Hematopoietic multipotent progenitor cell treated with erythropoietin and hydrocortisone succinate and interleukin-3 and kit ligand, for 8 days (in vitro differentiated cells): Measurements from ENCODE around the gene WNT3A.
A peak's percentile ranks its signal among the peaks of the same experiment; 100 is the strongest.

Experiments used
- DNase-seq: peaks from one replicate; pipeline ENCODE4 v3.0.0-alpha.2; 2015

WNT3A gene

DNA sequence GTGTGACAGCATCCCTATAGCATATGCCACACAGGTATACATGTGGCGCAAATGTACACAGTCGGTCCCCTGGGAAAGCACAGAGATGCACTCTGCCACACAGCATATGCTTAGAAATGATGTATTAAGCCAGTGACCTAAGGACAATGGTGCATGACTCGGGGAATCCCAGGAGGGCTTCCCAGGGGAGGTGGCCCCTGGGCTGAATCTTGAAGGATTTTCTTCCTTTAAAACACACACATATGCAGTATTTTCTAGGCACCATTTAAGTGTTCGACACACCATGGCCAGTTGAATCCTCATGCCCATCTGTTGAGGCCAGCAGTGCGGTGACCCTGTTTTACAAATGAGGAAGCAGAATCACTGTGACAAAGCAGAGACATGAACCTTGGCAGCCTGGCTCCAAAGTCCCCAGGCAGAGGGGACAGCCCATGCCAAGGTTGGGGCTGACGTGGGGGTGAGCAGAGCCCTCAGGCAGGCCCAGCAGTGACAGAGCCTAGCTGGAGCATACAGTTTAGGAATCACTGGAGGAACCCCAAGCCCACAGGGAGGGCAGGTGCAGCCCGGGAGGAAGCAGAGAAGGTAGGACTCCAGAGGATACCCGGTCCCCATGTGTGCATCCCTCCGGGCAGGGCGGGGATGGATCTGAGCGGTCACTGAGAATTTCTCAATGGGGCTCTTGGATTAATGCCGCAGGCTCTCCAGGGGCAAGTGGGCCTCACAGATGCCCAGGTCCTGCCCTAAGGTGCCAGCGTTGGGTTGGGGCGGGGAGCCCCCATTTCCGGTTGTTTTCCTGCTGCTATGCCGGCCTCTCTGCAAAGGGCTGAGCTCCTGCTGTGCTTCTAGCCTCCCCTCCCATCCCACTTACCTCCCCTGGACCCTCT lies 28.4 kb downstream of the WNT3A start:
- no peak for DNase-seq

DNA sequence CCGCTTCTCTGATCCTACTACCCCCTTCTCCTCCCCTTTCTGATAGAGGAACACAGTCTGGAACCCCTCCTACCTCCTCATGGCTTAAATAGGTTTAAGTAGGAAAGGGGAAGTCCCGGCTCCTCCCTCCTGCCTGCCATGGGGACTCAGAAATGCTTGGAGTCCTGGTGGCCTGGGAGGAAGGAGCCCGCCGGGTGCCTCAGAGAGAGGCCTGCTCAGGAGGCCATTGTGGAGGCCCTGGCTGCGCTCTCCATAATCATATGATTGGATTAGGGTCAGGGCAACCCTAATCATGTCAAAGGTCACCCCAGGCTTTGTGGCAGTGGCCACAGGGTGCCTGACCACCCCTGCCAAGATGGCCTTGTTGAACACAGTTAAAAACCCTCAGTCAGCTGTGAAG lies 29.0 kb downstream of the WNT3A start:
- DNase-seq = no peak

DNA sequence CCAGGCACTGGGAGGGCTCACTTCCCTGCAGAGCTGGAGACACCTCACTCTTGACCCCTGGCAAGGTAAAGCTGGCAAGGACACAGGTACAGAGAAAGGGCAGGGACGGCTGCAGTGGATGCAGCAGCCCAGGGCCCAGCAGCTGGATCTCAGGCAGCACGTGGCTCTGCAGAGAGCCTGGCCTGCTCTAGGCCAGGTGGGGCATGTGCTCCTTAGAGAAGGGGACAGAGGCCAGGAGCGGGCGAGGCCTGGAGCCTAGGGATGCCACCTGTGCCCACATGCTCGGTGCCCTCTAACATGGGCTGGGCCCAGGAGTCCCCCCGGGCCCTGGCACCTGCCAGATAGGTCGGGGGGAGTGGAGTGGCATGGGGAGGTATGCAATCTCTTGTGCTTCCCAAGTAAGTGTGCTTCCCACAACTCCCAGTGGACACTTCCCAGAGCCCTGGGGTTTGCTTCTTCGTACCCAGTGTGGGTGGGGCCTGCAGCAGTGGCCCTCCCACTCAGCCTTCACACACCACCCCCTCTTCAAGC lies 30.0 kb downstream of the WNT3A start:
- no peak for DNase-seq

DNA sequence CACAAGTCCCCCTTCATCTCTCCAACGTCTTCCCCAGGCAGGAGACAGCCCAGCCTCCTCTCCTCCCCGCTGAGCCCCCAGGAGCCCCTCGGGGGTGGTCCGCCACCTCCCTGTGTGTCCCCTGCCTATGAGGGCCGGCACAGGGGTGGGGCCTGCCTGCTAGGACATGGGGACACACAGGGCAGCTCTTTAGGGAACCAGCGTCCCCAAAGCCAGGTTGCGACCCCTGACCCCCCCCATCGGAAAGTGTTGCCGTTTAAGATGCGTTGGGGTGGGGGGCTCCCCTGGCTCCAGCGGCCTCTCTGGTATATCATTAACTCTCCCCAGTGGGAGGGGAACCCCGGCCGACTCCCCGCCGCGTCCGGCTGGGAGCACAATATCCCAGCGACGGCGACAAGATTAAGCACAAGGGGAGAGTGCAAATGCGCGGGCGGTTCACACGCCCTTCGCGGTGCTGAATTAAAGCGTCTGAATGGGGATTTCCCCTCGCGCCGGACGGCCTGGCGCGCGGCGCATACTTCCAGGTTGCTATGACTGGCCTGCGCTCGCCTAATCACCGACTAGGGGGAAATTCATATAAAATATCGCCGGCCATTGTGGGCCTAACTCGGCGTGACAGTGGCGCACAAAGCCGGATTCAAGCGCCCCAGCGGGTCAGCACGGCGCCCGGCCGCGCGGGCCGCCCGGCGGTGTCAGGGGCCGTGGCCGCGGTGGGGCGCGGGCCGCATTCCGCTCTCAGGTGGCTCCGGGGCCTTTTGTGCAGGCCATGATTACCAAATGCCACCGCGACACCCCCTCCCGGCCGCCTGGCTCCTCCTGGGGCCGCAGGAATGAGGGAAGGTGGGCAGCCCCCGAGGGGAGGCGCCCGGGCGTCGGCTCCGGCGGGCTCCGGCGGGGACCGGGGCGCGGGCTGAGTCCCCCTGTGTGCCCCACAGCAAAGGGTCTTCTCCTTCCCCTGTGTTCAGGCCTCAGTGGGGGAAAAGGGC lies 30.9 kb downstream of the WNT3A start:
- DNase-seq = peak; percentile 7

DNA sequence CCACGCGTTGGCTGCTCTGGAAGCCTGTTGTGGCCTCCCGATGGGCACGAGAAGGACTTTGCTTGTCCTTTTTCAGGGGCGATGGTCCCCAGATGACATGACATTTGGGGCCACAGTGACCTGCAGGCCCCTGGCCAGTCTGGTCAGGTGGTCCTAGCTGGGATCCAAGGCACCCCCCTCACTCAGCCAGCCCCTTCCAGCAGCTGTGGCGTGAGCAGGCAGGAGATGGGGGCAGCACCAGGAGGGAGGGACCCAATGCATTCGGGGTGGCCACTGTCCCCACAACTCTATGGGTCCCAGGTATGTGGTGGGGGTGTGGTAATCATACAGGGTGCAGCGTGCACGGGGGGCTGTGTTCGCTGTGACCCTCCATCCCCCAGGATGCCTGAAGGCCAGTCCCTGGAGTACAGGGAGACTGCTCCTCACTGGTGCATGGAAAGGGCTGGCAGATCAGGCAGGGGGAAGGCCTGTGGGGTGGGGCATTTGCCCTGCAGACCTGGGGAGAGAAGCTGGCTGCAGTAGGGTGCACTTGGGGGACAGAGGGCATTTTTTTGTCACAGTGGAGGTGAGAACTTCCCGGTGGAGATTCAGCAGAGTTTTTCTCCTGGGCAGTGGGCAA lies 31.7 kb downstream of the WNT3A start:
- no peak for DNase-seq

DNA sequence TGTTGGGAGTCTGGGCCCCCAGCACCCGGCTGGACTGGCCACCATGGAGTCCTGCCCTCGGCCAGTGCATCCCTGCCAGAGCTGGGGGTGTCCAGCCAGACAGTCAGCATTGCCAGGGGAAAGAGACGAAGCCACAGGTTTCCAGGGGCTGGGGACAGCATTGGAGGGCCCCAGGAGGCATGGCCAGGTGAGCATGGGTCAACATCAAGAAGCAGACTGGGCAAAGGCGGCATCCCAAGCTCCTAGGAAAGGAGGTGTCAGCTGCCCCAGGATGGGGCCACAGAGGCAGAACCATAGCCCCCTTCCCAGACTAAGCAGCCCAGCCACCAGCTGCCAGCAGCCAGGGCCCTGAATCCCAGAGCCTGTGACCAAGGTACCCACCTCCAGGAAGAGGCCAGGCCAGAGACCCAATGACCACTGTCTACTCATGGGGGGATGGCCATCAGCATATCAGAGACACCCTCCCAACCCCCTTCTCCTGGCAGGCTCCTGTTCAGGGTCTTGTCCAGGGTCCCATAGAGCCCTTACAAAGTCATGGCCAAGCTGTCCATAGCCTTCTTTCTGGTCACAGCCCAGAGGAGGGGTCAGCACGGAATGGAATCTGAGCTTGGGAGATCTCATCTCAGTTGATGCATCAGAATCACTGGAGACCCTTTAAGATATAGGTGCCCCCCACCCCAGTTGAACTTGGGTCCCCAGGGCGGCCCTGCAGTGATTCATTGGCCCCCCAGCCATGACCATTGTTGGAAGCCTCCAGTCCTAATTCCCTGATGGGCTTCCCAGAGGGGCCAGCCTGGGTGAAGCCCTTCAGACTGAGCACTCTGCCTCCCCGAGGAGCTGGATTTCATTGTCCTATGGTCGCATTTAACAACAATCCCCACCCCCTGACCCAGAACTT lies 32.5 kb downstream of the WNT3A start:
- no peak for DNase-seq

DNA sequence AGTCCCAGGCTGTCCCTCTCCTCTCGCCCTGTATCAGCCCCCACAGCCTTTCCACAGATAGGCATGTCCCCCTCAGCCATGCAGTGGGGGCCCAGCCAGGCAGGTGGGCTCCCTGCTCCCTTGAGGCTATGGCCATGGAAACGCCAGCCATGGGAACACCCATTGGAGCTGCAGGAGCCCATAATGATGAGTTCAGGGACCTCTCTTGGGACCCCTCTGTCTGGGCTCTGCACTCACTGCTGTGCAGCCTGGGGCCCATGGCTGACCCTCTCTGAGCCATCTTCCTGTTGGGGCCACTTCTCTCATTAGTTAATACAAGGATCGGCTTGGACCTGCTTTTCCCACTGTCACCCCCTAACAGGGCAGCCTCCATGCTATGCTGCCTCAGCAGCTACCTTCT lies 33.2 kb downstream of the WNT3A start:
- no peak for DNase-seq

DNA sequence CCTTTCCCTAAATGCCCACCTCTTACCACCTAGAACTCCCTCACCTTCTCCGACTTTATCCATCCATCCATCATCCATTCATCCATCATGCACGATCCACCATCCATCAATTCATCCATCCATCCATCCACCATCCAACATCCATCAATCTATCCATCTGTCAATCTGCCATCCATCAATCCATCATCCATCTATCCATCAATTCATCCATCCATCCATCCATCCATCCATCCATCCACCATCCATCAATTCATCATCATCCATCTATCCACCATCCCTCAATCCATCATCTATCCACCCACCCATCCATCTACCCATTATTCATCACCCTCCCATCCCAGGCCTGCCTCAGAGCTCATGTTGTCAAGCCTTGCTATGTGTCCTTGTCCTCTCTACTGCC lies 34.5 kb downstream of the WNT3A start:
- DNase-seq = no peak

DNA sequence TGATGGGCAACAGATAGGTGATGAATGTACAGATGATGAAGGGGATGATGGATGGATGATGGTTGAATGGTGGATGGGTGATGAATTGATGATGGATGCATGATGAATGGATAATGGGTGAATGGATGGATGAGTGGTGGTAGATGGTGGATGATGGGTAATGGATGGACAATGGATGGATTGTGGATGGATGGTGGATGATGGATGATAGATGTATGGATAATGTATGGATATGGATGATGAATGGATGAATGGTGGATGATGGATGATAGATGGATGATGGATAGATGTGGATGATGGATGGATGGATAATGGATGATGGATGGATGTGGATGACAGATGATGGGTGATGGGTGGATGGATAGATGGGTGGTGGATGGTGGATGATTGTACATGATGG lies 35.7 kb downstream of the WNT3A start:
- no peak for DNase-seq

DNA sequence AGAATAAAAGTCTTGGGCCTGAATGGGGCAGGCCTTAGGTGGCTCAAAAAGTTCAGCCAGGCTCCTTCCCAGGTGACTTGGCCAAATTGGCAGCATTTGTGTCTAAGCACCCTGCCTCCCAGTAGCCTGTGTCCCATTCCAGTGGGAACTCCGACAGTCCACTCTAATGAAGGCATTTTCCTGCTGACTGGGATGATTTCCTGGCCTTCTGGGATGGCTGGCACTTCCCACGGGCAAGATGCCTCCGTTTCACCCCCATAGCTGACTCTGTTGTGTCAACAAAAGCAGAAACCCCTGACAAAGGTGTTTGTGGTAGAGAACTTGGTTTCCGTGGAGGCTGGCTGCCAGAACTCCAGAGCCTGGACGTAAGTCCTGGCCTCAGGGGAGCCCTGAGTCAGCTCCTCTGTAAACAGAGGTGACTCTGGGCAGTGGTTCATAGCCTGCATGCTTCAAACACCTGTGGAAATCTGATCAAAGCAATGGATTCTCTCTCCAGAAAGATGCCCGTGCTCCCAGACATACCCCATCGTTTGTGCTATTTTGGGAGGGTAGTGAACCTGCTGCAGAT lies 36.6 kb downstream of the WNT3A start:
- no peak for DNase-seq

DNA sequence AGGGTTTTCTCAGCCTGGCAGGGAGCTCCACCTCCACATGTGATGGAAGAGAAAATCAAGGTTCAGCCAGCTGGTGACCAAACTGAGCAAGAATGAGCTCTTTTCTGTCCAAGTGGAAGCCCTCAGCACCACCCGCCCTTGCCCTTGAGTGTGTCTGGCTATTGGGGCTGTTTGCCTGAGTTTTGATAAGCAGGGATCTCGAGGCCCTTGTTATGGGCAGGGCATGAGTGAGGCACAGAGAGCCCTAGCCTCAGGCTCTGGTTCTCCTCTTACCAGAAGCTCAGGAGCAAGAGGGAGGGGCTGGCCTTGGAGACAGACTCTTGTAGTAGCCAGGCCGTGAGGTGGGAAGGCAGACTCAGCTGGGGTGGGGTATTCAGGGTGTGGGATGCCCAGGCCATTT lies 38.2 kb downstream of the WNT3A start:
- no peak for DNase-seq

DNA sequence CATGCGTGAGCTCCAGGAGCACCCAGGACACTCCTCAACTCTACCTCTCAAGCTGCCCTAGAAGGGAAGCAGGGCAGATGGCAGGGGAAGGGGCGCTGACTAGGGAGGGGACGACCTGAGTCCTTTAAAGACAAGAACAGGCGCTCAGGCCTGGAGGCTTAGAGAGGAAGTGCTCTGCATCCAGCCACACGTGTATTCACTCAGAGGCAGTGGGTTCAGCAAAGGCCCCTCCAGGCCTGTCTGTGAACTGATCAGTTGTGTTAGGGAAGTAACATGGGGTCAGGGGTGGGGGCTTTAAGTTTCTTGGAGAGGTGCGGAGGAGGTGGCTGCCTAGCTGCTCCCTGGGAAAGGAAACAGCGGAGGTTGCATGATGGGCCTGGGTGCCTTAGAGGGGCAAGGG lies 38.6 kb downstream of the WNT3A start:
- DNase-seq = no peak

DNA sequence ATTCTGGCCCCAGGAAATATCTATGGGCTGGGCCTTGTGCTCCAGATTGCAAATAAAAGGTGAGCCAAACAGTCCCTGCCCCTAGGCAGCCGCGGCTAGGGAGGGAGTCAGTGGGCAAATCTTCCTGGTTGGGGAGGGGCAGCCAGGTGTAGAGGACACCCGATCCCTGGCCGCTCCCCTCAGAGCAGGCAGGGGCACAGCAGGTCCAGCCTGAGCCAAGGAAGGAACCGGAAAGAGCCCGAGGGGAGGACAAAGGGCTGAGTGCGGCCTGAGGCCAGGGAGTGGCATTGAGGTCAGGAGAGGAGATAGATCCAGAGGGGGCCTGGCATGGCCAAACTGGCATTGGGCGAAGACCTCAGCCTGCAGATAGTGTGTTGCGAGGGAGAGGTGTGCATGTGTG lies 39.1 kb downstream of the WNT3A start:
- DNase-seq = no peak

DNA sequence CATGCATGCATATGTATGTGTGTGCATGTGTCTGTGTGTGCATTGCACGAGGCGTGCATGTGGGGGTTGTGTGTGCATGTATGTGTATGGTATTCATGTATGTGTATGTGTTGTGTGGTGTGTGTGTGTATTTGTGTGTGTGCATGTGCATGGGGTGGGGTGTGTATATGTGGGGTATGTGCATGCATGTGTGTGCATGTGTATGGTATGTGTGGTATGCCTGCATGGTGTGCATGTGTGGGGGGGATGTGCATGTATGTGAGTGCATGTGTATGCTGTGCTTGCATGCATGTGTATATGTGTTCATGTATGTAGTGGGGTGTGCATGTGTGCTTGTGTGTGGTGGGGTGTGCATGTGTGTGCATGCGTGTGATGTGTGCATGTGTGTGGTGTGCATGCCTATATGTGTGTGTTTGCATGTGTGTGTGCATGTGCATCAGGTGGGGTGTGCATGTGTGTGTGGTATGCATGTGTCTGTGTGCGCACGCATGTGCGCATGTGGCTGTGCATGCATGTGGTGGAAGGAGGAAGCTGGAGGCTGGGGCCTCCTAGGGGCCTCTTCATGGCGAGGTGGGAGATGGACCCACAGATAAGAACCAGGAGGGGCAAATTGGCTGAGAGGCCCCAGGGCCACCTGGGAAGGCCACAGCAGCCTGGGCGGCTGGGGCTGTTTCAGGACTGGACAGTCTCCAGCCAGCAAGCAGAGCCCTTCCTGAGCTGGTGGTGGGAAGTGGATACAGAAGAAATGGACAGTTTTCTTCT lies 39.8 kb downstream of the WNT3A start:
- no peak for DNase-seq

DNA sequence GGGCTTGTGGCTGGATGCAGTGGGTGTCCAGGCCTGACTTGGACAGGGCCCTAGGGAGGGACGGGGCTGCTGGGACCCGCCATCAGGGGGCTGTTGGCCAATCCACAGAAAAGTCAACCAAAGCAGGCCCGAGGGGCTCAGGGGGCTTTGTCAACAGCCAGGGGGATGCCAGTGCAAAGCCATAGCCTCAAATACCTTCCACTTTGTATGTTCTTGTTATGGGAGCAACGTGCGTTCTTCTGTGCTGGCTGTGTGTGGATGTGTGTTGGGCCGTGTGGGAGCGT lies 40.3 kb downstream of the WNT3A start:
- DNase-seq = no peak

DNA sequence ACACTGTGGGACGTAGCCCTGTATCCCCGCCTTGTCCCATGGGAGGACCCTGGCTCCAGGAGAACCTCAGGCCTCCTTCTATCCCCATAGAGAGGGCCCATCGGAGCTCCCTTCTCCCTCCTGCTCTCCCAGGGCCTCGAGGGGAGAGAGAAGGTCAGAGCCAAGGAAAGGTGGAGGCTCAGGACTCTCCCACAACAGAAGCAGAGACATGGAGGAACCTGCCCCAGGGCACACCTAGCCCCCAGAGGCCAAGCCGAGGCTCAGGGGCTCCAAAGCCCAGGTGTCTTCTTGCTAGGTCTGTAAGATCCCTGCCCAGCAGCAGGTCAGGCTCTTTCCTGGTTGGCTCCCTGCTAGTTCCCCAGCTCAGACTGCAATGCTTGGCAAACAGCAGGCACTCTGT lies 41.3 kb downstream of the WNT3A start:
- no peak for DNase-seq

DNA sequence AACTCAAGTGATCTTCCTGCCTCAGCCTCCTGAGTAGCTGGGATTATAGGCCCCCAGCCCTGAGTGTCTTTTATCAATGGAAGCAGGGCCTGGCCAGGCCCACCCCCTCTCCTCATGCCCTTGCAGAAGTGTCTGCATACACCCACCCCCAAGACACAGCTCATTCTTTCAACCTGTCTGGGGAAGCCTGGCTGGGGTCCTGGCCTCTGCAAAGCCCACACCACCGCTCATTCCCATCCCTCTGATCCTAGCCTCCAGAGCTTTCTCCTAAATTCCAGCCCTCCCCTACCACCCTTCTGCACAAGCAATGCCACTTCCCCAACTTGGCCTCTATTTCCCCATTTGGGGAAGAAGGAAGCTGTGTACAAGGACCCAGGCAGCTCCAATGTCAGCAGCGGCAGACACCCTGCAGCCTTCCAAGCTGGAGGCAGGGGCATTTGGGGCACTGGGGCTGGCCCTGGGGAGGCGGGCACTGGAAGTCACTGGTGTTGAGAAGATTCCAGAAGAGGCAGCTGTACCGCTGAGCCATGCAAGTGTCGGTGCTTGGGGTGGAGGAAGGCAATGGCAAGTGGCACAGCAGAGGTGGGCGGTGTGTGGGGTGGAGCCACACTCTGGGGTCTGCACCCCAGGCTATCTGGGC lies 42.0 kb downstream of the WNT3A start:
- no peak for DNase-seq

DNA sequence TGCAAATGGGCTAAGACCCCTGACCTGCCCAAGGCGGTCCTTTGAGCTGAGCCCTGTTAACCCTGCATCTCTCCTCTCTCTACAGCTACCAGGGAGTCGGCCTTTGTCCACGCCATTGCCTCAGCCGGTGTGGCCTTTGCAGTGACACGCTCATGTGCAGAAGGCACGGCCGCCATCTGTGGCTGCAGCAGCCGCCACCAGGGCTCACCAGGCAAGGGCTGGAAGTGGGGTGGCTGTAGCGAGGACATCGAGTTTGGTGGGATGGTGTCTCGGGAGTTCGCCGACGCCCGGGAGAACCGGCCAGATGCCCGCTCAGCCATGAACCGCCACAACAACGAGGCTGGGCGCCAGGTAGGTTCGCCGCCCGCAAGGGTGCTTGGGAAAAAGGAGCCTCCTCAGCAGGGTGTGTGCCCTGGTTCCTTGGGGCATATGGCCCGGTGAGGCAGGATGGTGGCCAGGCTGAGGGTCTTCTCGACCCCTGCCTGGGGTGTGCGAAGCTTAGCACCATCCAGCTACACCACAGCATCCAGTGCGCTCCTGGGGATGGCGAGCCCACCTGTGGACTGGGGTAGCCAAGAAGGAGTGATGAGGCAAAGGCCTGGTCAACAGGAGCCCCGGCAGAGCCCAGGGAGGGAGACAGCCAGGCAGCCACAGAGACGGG lies 43.9 kb downstream of the WNT3A start:
- DNase-seq = no peak

DNA sequence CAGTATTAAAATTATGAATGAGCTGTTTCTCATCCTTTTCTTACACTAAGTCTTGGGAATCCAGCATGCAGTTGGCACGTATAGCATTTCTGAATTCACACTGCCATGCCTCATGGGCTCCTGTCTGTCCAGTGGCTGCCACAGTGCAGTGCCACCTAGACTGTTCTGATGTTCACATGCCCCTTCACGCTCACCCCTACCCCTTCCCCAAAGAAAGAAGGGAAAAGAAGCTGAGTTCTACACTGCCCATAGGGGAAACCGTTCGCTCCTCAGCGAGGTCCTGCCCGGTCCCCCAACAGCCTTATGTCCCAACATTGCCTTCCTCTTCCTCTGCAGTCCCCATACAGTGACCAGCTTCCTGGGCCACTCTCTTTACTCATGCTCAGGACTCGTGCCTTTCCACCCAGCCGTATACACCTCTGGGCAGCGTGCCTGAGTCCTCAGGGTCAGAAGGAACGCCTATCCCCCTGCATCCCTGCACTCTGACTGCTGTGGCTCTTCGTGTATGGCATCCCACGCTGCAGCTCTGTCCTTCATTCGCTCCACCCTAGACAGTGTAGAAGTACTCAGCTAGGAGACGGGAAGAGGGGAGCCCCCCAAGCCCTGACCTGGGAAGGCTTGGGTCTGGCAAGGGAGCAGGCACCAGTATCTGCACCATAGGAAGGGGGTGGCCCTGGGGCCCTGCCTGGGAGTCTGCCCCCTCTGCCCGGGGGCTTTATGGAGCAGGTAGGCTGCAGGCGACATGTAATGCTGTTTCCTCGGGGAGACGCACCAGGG lies 51.6 kb downstream of the WNT3A start:
- DNase-seq = no peak
